K562 (cell line): ENCODE data around the gene SRC. TPM values are rescaled to one million over a fixed set of nuclear protein-coding genes. Genes with fewer than 3 reads are reported as not detected.
A peak's percentile ranks its signal among the peaks of the same experiment; 100 is the strongest.

Source experiments
- ATAC-seq: fragments of 200-7000 bp; cut with Tn5 transposase; 3 replicates; pipeline ENCODE4 v1.9.1; 2020; ENCODE audit warnings: moderate library complexity
- BruUV-seq: library from RNA; stranded (reverse); fragments of 400-500 nt; replicated peaks from 2 replicates; lab custom pipeline; 2021; lab: Mats Ljungman, UMichigan
- CTCF ChIA-PET: fragments of 300-600 bp; formaldehyde crosslinking; extraction: SDS; loops from one replicate; lab custom pipeline; 2021; ENCODE audit warnings: low intra/inter-chr PET ratio; lab: Yijun Ruan, JAX
- POLR2A ChIA-PET: fragments of 300-600, 350-650 bp; sonication (Branson Sonifier 250); formaldehyde crosslinking; extraction: SDS; loops from one replicate; lab custom pipeline; 2021; ENCODE audit warnings: antibody characterized with exemption, inconsistent platforms; lab: Yijun Ruan, JAX
- DNase-seq, 4 experiments: peaks; one replicate each; pipeline versions ENCODE4 v3.0.0 to v3.0.0-alpha.2; 2011 to 2018; ENCODE audit warnings: low spot score in 3 of 4, mixed read lengths in 3 of 4; ENCODE audit errors: extremely low read depth in 1 of 4
- FAIRE-seq: peaks from 2 replicates; lab custom pipeline; 2011; peaks lifted over from hg19 to GRCh38; lab: Jason Lieb, UNC
- H2AFZ ChIP-seq: 2 replicates; pipeline ENCODE4 v1.6.0; 2011; ENCODE audit warnings: low read depth, low read length, control low read depth, inconsistent platforms
- H3K27ac ChIP-seq: fragments of 200-600 bp; 3 replicates; pipeline ENCODE4 v1.8.0; 2011; ENCODE audit warnings: low read depth, mild to moderate bottlenecking, control low read depth, inconsistent platforms, low read length, moderate library complexity, mixed read lengths; ENCODE audit errors: extremely low read depth
- H3K27me3 ChIP-seq, 2 experiments: fragments of 300-600 bp in 1 of 2; 2 replicates in 1 of 2; 3 replicates in 1 of 2; pipeline versions ENCODE4 v1.6.0 to v1.8.0; 2011; ENCODE audit warnings: inconsistent platforms in 2 of 2, low read length in 2 of 2, mild to moderate bottlenecking in 1 of 2, mixed read lengths in 1 of 2, moderate library complexity in 1 of 2; ENCODE audit not compliant: control insufficient read depth in 2 of 2, insufficient read depth in 2 of 2
- H3K36me3 ChIP-seq: fragments of 300-600 bp; 3 replicates; pipeline ENCODE4 v1.8.0; 2011; ENCODE audit warnings: mild to moderate bottlenecking, low read length, inconsistent platforms; ENCODE audit not compliant: control insufficient read depth, insufficient read depth
- H3K4me1 ChIP-seq, 2 experiments: fragments of 200-600 bp in 1 of 2; replicated peaks in 1 of 2; 2 replicates in 1 of 2; 3 replicates in 1 of 2; pipeline versions ENCODE4 v1.5.1 to v1.8.0; 2011; ENCODE audit warnings: inconsistent platforms in 2 of 2, low read length in 2 of 2, mild to moderate bottlenecking in 1 of 2, mixed read lengths in 1 of 2, moderate library complexity in 1 of 2; ENCODE audit not compliant: control insufficient read depth in 2 of 2, insufficient read depth in 2 of 2
- H3K4me2 ChIP-seq: 2 replicates; pipeline ENCODE4 v1.6.1; 2011; ENCODE audit warnings: low read length, control low read depth, inconsistent platforms, mixed read lengths; ENCODE audit not compliant: insufficient read depth
- H3K4me3 ChIP-seq: fragments of 200-600 bp; sonication (generic), shearing (Covaris generic); 2 replicates; pipeline ENCODE4 v1.5.1; 2016; ENCODE audit warnings: control low read depth, inconsistent platforms
- H3K79me2 ChIP-seq: fragments of 200-600 bp; 3 replicates; pipeline ENCODE4 v1.8.0; 2011; ENCODE audit warnings: low read length, inconsistent platforms; ENCODE audit not compliant: control insufficient read depth, insufficient read depth
- H3K9ac ChIP-seq, 2 experiments: 2 replicates each; pipeline versions ENCODE4 v1.6.0 to v1.6.1; 2011; ENCODE audit warnings: low read depth in 2 of 2, low read length in 2 of 2, control low read depth in 1 of 2, inconsistent platforms in 1 of 2, mild to moderate bottlenecking in 1 of 2, mixed read lengths in 1 of 2; ENCODE audit not compliant: insufficient read depth in 1 of 2
- H3K9me1 ChIP-seq: one replicate; pipeline ENCODE4 v1.6.0; 2011; ENCODE audit warnings: inconsistent platforms, mild to moderate bottlenecking, low read length, moderate library complexity; ENCODE audit not compliant: control insufficient read depth, insufficient read depth
- H3K9me3 ChIP-seq: replicated peaks from 2 replicates; pipeline ENCODE4 v1.5.1; 2011; ENCODE audit warnings: low read depth, low read length, inconsistent platforms; ENCODE audit not compliant: control insufficient read depth, insufficient read depth
- H4K20me1 ChIP-seq: replicated peaks from 2 replicates; pipeline ENCODE4 v1.6.1; 2011; ENCODE audit warnings: low read length, inconsistent platforms, mixed read lengths; ENCODE audit not compliant: control insufficient read depth, insufficient read depth
- C11orf30 ChIP-seq: fragments of 450-650 bp; IDR thresholded peaks from 2 replicates; pipeline ENCODE4 v1.6.1; 2016; ENCODE audit warnings: low read depth, mild to moderate bottlenecking
- GTF2E2 ChIP-seq: fragments of 200-800 bp; sonication (Bioruptor generic); IDR thresholded peaks from 2 replicates; pipeline ENCODE4 v1.6.1; 2016; ENCODE audit warnings: missing genetic modification characterization, missing compliant biosample characterization
- HDAC1 ChIP-seq, 2 experiments: fragments of 450-650 bp; IDR thresholded peaks; 2 replicates each; pipeline ENCODE4 v1.6.1; 2016 to 2017; ENCODE audit warnings: inconsistent platforms in 1 of 2, mild to moderate bottlenecking in 1 of 2, moderate library complexity in 1 of 2
- KHSRP ChIP-seq: fragments of 450-650 bp; IDR thresholded peaks from 2 replicates; pipeline ENCODE4 v1.6.1; 2017
- MIER1 ChIP-seq: fragments of 450-650 bp; IDR thresholded peaks from 2 replicates; pipeline ENCODE4 v1.6.1; 2016; ENCODE audit warnings: antibody characterized with exemption, mild to moderate bottlenecking, low read depth
- NCOA1 ChIP-seq: fragments of 450-650 bp; IDR thresholded peaks from 2 replicates; pipeline ENCODE4 v1.6.1; 2016; ENCODE audit warnings: low read depth
- NFXL1 ChIP-seq: fragments of 450-650 bp; formaldehyde crosslinking; IDR thresholded peaks from 2 replicates; pipeline ENCODE4 v1.4.0; 2021; ENCODE audit warnings: mild to moderate bottlenecking
- NUFIP1 ChIP-seq: fragments of 450-650 bp; IDR thresholded peaks from 2 replicates; pipeline ENCODE4 v1.6.1; 2018; ENCODE audit not compliant: partially characterized antibody
- PCBP1 ChIP-seq: fragments of 200-400 bp; formaldehyde crosslinking; IDR thresholded peaks from 2 replicates; pipeline ENCODE4 v1.6.1; 2018; ENCODE audit warnings: mild to moderate bottlenecking, low read depth, low read length; ENCODE audit not compliant: poor library complexity, severe bottlenecking
- TBP ChIP-seq: optimal IDR thresholded peaks from 2 replicates; pipeline ENCODE3; 2011; ENCODE audit warnings: low read depth, low read length, improper control_type of control experiment
- ZNF12 ChIP-seq: sonication (generic); formaldehyde crosslinking; IDR thresholded peaks from 2 replicates; pipeline ENCODE4 v1.4.0; 2020; ENCODE audit warnings: mild to moderate bottlenecking, missing genetic modification reagents
- ZNF23 ChIP-seq: fragments of 250-450 bp; sonication (Bioruptor Pico); IDR thresholded peaks from 2 replicates; pipeline ENCODE4 v1.4.0; 2020; ENCODE audit warnings: mild to moderate bottlenecking
- ZNF551 ChIP-seq: fragments of 250-450 bp; sonication (Bioruptor Pico); IDR thresholded peaks from 2 replicates; pipeline ENCODE4 v1.5.0; 2021; ENCODE audit warnings: mild to moderate bottlenecking, moderate library complexity
- WGBS: fragments of 100-300 bp; shearing (Covaris generic); methylation state at CpG from one replicate; pipeline ENCODE4 v1.1.6; 2016; ENCODE audit warnings: low coverage, mixed read lengths; ENCODE audit not compliant: insufficient coverage; ENCODE audit errors: missing lambda C conversion rate; 5-methylcytosine and 5-hydroxymethylcytosine counted together
- in situ Hi-C: fragments of 300-500 bp; cut with MboI; formaldehyde crosslinking; loops from 4 replicates; pipeline ENCODE4 v1.15.0; 2018; ENCODE audit warnings: inconsistent platforms, mixed read lengths
- intact Hi-C: fragments of 100-400 bp; cut with micrococcal nuclease; formaldehyde crosslinking; loops from 2 replicates; pipeline ENCODE4 v1.14.2; 2022
- polyA plus RNA-seq, 8 experiments: library from polyadenylated mRNA; depleted of rRNA in 4 of 8; stranded (reverse) in 5 of 8; unstranded in 3 of 8; fragments of >200 nt; fragmentation: Nextera tagmentation in 2 of 8; fragmentation: Illumina TruSeq in 1 of 8; extraction: Ambion mirVana in 2 of 8; extraction: Trizol in 1 of 8; gene quantifications; 2 replicates each; pipeline versions ENCODE4 v1.2.1 to v1.2.3, GENCODE V29; 2011 to 2014; ENCODE audit warnings: inconsistent platforms in 1 of 8, missing spikeins in 1 of 8
- total RNA-seq, 7 experiments: library from RNA; depleted of rRNA in 6 of 7; stranded (reverse); fragments of >200 nt in 6 of 7; fragmentation: Illumina TruSeq in 2 of 7; extraction: Trizol in 2 of 7; gene quantifications; 2 replicates each; pipeline versions ENCODE4 v1.2.1 to v1.2.3, GENCODE V29; 2011 to 2021; ENCODE audit warnings: low replicate concordance in 1 of 7
- TF ChIP-seq, protein P1 (sequence below), 2 experiments: fragments of 450-650 bp; IDR thresholded peaks; 2 replicates each; pipeline ENCODE4 v1.6.1; 2016; ENCODE audit warnings: mild to moderate bottlenecking in 2 of 2, borderline replicate concordance in 1 of 2, low read depth in 1 of 2, moderate library complexity in 1 of 2

The SRC gene
- total and polyA plus RNA-seq, 9 of the 15 experiments (the other 6 are each of a cell fraction or from before 2014, with no cell fraction given) = 0.06 to 8.5 (median 3.1) TPM

DNA sequence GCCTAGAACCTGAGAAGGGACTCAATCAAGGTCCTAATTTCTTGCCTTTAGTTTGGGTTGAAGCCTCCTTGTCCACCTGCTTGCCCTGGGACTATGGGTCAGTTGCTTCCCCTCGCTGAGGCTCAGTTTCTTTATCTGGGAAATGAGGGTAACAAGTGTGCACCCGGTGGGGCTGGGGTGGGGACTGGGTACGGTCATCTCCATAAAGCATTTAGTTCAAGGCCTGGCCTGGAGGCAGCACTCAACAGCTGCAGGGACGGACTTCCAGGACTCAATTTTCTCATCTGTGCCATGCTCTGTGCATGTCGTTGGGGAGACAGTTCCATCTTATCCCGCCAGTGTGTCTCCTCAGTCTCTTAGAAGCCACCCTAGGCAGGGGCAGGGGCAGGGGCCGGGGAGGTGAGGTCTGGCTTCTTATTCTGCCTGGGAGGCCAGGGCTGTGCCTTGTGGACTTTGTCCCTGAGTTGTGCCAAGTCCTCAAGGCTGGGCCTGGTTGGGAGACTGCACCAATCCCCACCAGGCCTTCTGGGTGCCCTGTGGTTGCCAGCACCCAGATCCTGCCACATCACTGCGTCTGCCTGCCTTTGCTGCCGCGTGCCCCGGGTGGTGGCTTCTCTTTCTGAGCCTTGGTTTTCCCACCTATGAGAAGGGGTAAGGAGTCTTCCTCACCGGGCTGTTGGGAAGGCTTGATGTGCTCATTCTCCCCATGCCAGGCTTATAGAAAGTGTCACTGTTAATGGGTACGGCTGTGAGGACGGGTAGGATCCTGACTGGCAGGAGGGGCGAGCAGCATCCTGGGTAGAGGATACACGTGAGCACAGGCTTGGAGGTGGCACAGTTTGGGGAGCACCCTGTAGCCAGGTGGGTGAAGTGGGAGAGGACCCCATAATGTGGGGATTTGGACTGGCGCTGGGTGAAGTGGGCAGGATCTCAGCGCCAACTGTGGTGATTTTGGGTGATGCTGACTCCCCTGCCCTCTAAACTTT, 8.6 kb downstream of the SRC start:
- in situ Hi-C loops = no loop called here
- no peak for DNase-seq
- Histone ChIP-seq H3K4me1 (peaks cover 0 to 17% of the 10 kb centered on the region in 2 experiments; a peak in 2 of 5 replicates), H3K27ac (no peak overlapping the region), H3K4me3 (no peak overlapping the region), H2AFZ (no peak overlapping the region), H3K4me2 (no peak overlapping the region)
- TF ChIP-seq NCOA1 (no peak), NUFIP1 (no peak), HDAC1 (IDR thresholded peaks at IDR 0.05) (no peak), ZNF23 (no peak), ZNF551 (CRISPR knock-in tag) (no peak), GTF2E2 (no peak), TBP (no peak), ZNF12 (CRISPR knock-in tag) (no peak), C11orf30 (no peak), PCBP1 (no peak), MIER1 (no peak), NFXL1 (CRISPR knock-in tag) (no peak), KHSRP (no peak)
- TF ChIP-seq, protein P1, sequence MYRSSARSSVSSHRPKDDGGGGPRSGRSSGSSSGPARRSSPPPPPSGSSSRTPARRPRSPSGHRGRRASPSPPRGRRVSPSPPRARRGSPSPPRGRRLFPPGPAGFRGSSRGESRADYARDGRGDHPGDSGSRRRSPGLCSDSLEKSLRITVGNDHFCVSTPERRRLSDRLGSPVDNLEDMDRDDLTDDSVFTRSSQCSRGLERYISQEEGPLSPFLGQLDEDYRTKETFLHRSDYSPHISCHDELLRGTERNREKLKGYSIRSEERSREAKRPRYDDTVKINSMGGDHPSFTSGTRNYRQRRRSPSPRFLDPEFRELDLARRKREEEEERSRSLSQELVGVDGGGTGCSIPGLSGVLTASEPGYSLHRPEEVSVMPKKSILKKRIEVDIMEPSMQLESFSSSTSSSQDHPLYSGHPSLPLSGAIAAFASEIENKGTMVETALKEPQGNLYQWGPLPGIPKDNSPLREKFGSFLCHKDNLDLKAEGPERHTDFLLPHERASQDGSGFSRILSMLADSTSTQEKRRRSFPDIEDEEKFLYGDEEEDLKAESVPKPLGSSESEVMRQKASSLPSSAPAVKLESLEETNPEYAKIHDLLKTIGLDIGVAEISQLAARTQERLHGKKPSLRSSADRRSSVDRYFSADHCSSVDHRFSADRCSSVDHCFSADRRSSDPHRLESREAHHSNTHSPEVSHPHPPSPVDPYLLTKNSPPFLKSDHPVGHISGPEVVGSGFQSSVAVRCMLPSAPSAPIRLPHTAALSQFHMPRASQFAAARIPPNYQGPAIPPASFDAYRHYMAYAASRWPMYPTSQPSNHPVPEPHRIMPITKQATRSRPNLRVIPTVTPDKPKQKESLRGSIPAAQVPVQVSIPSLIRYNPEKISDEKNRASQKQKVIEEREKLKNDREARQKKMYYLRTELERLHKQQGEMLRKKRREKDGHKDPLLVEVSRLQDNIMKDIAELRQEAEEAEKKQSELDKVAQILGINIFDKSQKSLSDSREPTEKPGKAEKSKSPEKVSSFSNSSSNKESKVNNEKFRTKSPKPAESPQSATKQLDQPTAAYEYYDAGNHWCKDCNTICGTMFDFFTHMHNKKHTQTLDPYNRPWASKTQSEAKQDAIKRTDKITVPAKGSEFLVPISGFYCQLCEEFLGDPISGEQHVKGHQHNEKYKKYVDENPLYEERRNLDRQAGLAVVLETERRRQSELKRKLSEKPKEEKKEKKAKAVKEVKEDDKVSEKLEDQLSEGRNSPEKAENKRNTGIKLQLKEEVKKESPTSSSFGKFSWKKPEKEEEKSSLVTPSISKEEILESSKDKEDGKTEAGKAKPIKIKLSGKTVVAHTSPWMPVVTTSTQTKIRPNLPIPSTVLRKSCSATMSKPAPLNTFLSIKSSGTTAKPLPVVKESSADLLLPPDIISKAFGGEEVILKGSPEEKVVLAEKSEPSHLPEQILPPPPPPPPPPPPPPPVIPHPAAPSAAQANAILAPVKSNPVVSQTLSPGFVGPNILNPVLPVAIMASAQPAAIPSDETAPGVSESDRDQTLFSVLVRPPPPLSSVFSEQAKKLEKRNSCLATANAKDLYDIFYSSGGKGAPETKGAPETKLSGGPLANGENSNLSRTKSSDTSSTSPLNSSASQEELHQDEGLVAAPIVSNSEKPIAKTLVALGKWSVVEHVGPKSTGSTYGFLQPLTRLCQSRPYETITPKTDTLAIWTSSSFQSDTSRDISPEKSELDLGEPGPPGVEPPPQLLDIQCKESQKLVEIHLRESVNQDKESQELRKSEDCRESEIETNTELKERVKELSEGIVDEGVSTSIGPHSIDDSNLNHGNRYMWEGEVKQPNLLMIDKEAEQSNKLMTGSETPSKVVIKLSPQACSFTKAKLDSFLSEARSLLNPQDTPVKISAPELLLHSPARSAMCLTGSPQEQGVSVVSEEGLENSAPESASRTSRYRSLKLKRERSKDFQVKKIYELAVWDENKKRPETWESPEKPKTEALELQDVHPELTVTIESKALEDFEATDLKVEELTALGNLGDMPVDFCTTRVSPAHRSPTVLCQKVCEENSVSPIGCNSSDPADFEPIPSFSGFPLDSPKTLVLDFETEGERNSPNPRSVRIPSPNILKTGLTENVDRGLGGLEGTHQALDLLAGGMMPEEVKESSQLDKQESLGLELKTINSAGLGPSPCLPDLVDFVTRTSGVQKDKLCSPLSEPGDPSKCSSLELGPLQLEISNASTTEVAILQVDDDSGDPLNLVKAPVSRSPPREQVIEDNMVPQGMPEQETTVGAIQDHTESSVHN (IDR thresholded peaks at IDR 0.05; ENCODE audit: borderline replicate concordance in 1 of 2, low read depth in 1 of 2) = no peak
- TF ChIP-seq, all 486 proteins: peak for 0
- no TSS peak for BruUV-seq
- Histone ChIP-seq H3K9me1 (no peaks in the 10 kb centered on the region), H3K79me2 (no peaks in the 10 kb centered on the region), H3K9ac (peak overlapping the region in 1 of 2 experiments; percentile 69; a peak in 1 of 4 replicates), H3K27me3 (no peaks in the 10 kb centered on the region), H3K9me3 (no peaks in the 10 kb centered on the region), H3K36me3 (no peaks in the 10 kb centered on the region), H4K20me1 (0 out of 2 replicates have a peak, but pooled peaks cover 6% of the 10 kb centered on the region)
- ATAC-seq (no peak), FAIRE-seq (no peak)
- intact Hi-C loops = no loop called here
- POLR2A ChIA-PET = interaction anchor here (0.6 kb wide), 2 partner anchors 45 to 618 kb away, joined by 3 read pairs; no protein-coding TSS in a partner anchor
- WGBS = 44% methylated on average over 18 of the region's 18 CpGs
- CTCF ChIA-PET = no interaction called here
